SIG-M5 (cell line): Measurements from ENCODE around the gene RUFY4.
"Not testable (repeated sequence)": the region's sequence is repeated elsewhere in the genome, so short reads cannot be mapped to it uniquely, and the experiment has no call there.

Experiments
- DNase-seq: peaks from one replicate; lab custom pipeline; 2025; lab: John Stamatoyannopoulos, UW

RUFY4 gene

GRCh38 chr2:218086478-218086877 lies 17.4 kb downstream of the RUFY4 start:
- DNase-seq, result no peak

GRCh38 chr2:218089259-218089658 lies 20.2 kb downstream of the RUFY4 start:
- no peak for DNase-seq

GRCh38 chr2:218091746-218092145 lies 22.7 kb downstream of the RUFY4 start:
- DNase-seq, result no peak

DNA sequence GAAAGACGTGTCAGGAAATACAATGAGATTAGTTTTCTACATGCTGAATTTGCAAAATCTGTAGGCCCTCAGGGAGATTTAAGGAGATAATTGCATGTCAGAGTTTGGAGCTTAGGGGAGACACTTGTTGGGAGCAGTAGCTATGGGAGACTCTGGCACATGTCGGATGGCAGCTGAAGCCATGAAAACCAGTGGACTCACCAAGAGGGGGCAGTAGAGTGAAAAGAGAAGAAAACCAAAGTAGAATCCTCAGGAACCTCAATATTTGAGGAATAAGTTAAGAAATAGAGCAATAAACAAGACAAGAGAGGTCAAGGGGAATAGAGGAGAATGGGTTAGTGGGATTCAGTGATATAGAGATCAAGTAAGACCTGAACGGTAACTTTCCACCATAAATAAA lies 24.8 kb downstream of the RUFY4 start:
- DNase-seq, result no peak

DNA sequence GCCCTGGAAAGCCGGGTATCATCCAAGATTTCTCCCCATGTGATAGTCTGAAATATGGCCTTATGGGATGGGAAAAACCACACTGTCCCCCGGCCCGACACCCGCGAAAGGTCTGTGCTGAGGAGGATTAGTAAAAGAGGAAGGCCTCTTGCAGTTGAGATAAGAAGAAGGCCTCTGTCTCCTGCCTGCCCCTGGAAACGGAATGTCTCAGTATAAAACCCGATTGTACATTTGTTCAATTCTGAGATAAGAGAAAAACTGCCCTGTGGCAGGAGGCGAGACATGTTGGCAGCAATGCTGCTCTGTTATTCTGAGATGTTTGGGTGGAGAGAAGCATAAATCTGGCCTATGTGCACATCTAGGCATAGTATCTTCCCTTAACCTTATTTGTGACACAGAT lies 26.8 kb downstream of the RUFY4 start:
- no peak for DNase-seq

GRCh38 chr2:218097975-218098374 lies 28.9 kb downstream of the RUFY4 start:
- no peak for DNase-seq

DNA sequence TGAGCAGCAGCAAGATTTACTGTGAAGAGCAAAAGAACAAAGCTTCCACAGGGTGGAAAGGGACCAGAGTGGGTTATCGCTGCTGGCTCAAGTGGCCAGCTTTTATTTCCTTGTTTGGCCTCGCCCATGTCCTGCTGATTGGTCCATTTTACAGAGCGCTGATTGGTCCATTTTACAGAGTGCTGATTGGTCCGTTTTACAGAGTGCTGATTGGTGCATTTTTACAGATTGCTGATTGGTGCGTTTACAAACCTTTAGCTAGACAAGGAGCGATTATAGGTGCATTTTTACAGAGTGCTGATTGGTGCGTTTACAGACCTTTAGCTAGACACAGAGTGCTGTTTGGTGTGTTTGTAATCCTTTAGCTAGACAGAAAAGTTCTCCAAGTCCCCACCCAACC lies 39.8 kb downstream of the RUFY4 start:
- DNase-seq, result not testable (repeated sequence)

DNA sequence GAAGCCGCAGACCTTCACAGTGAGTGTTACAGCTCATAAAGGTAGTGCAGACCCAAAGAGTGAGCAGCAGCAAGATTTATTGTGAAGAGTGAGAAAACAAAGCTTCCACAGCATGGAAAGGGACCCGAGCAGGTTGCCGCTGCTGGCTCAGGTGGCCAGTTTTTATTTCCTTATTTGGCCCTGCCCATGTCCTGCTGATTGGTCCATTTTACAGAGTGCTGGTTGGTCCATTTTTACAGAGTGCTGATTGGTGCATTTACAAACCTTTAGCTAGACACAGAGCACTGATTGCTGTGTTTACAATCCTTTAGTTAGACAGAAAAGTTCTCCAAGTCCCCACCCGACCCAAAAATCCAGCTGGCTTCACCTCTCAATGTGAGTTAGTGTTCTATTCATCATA lies 52.7 kb downstream of the RUFY4 start:
- DNase-seq, result not testable (repeated sequence)

GRCh38 chr2:218122286-218122685 lies 53.2 kb downstream of the RUFY4 start:
- not testable (repeated sequence) for DNase-seq

DNA sequence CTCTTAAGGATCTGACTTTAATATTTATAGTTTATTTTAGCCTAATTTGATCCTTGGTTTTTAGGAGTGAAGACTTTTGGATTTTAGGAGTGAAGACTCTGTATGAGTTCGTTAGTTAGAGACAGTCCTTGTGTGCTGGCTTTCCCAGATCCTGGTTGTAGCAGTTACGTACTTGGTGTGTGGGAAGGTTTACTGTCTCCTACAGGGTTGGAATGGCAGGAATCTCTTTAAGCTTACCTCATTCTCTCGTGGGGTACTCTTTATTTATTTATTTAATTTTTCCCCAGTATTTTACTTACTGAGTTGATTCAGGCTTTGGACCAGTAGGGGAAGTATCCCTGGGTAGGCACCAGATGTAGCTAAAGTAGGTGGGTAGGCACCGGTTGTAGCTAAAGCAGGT lies 54.9 kb downstream of the RUFY4 start:
- no peak for DNase-seq

DNA sequence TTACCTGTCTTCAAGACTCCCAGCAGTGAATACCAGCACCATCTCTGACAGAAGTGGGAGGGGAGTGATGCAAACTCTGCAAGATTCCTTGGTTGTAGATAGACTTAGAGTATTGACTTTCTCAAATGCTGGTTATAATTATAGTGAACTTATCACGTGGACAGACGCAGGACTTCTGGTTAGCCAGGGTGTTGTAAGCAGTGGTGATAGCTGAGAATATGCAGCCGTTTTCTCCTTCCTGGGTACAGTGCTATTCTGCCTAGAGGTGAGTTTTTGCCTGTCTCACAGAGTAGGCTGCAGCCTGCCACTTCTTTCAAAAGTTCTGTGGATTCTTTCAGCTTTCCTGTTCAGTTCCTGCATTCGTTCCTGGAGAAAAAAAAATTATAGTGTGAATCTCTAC lies 56.0 kb downstream of the RUFY4 start:
- DNase-seq, result peak; percentile 13

DNA sequence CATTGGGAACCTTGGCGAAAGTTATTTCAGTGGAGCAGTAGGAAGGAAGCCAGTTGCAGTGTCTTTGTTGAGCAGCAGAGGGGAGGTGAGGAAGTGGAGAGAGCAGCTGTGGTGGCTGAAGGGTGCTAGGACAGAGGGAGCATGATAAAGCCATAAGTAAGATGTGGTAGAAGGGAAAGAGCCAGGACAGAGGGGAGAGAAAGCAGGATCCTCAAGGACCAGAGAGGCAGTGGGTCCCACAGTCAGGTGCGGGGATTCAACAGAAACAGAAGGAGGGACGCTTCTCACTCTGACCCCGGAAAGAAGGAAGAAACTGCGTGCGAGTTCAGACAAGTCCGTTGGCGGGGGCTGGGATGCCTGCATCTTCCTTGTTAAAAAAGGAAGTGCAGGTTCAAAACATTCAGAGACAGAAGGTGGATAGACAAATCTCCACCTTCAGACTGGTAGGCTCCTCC lies 56.6 kb downstream of the RUFY4 start, which contains the start of gene CXCR2:
Gene CXCR2, plus strand, starts transcription at position 403 of the 455 bp plus-strand sequence. CDS start 8,774 bp downstream, outside the sequence.
- peak; percentile 38 for DNase-seq

- DNase-seq, result no peak
These were observed 58.9 kb downstream of the RUFY4 start for GRCh38 chr2:218127929-218128455.

DNA sequence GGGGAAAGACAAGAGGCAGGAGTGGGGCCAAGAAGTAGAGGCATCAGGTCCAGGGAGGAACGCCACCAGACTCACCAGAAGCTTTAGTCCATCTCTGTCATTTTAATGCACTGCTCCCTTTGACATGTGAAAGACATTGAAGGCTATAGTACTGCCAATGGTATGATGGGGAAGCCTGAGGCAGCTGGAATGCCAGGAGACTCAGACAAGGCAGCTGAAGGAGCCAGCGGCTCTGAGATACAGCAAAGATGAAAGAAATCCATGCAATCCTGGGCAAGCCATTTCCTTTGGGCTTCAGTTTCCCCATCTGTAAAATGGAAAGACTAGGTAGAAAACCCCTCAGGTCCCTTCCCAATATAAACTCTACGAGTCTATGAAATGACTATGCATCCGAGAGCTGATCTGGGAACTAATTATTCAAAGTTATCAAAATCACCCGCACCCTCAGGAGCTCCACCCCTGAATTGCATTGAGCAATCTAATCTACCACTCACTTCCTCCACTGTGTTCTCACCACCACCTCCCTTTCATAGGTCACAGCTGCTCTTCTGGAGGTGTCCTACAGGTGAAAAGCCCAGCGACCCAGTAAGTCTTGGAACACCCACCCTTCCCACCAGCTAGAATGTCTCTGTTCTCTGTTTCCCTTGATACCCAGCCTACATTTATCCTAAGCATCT lies 59.9 kb downstream of the RUFY4 start:
- DNase-seq, result no peak

DNA sequence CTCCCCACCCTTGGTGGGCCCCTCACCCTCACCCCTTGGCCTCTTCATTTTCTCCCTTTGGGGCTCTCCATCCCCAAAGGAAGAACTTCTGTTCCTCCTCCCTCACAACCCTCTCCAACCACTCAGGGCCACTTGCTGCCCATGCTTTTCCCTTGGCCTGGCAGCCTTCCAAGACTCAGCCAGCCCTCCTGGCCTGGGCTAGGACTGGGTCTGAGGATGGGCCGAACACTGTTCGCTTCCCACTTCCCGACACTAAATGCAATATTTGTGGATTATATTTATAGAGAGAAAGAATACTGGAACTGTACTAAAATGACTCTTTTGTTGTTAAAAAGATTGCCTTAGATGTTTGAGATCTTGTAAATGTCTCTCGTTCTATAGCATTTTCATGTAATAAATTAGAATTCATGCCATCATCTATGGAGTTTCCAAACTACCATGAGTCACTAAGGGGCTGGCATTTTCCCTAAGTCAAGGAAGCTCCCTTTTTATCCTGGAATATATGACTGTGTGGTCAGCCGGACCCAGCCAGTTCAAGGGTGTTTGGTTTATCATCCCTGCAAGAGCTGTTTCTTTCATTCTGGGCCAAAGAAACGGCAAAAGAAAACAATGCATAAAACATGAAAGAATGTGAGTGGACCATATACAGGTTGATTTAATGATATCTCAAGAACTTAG lies 60.5 kb downstream of the RUFY4 start:
- no peak for DNase-seq

DNA sequence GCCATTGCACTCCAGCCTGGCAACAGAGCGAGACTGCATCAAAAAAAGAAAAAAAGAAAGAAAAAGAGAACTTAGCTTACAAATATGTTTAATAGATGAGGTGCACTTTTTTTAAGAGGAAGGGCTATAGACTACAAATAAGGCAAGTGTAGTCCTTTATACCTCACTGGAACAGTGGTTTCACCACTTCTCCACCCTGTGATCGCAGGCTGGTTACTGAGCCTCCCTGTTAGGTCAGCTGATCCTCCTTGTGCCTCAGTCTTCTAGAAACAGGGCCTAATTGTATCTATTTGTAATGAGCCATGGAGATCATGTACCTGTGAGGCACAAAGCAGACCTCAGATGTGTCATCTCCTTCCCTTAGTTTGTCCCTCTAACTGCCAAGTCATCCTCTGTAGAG lies 61.3 kb downstream of the RUFY4 start:
- no peak for DNase-seq

DNA sequence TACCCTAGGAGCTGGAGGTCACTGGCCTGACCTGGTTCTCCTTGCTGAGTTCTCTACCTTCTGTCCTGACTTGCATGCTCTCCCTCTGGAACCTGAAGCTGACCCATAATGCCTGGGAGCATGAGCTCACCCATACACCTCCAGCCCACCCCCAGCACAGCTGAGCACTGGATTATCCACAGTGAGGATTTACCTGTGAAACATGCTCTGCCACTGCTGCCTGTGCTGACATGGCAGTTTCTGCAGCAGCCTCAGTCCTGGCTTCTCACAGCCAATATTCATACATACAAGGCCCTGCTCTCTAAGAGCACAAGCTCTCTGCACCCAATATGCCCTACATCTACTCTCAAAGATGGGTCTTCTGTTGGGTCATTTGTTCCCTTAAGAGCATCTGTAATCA lies 61.8 kb downstream of the RUFY4 start:
- no peak for DNase-seq

DNA sequence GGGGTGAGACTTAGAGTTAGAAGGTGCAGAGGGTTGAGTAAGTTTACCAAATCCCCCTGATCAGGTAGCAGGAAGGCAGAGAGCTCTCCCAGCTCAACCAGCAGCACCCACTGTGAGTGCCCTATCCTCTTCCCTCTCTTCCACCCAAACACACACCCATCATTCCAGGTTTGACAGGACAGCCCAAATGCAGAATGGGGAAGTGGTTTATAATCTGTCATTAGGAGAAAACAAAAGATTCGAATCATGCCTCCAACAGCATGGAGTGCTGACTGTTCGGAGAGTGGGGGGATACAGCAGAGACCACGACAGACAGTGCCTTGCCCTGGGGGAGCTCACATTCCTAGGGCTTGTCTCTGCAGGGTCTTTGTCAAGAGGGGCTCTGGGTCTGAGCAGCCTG lies 68.5 kb downstream of the RUFY4 start:
- DNase-seq, result no peak

DNA sequence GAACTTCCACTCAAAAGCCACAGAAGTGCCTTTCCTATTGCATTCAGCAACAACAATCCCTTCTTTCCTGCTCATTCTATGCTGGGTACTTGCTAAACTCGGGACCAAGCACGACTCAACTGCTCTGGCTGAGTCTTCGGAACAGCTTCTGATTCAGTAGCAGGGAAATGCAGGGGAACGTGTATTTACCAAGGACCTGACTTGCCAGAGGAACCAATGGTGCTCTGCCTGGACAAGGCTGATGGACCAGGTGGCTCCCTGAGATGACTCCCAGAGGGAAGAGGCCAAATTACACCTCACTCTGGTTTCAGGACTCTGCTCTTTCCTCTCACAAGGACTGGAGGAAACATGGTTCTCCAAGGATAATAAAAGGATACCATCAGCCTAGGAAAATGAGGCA lies 69.0 kb downstream of the RUFY4 start:
- DNase-seq, result no peak
